Retinal pigment epithelial cell (primary cell): ENCODE measurements around the gene DCST1.

ENCODE experiments used
- DNase-seq: peaks from one replicate; pipeline ENCODE4 v3.0.0-alpha.2; 2010; ENCODE audit warnings: low read depth
- H3K4me3 ChIP-seq: 2 replicates; pipeline ENCODE4 v1.5.1; 2011; ENCODE audit warnings: mild to moderate bottlenecking, low read length, control low read depth, moderate library complexity
- TF ChIP-seq, protein P1 (sequence below): conservative IDR thresholded peaks from 2 replicates; pipeline ENCODE4 v1.5.1; 2011; ENCODE audit warnings: low read depth, low read length, control low read depth, inconsistent platforms

The DCST1 gene

DNA sequence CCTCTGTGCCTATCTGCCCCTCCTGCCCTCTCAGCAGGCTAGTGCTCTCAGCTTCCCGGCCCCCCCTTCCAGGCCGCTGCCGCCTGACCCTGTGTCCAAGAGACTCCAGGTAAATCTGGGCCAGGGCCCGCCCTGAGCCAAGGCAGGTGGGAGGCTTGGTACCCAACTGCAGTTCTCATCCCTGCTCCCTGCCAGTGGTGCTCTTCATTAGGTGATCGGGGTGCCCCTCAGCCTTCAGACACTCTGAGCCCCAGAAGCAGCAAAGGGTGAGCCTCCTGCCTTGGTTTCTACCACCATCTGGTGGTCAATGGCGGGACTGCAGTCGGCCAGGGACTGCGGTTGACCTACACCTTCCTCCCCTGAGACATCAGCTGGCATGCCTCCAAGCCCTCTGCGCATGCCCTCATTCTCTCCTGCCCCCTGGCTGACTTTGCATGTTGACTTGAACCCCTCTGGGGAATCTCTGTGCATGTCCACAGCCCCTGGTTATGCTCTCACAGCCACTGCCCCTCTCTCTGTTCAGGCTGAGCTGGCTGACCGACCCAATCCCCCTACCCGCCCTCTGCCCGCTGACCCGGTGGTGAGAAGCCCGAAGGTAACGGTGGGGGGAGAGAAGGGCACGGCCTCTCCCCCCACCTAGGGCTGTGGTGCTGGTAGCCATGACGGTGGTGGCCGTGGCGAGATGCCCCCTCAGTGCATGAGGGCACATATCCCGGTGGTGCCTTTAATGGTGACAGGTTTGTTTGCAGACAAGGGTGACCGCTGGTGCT lies 27.9 kb downstream of the DCST1 start:
- no peak overlapping the region for H3K4me3 ChIP-seq
- DNase-seq = no peak
- TF ChIP-seq, protein P1, sequence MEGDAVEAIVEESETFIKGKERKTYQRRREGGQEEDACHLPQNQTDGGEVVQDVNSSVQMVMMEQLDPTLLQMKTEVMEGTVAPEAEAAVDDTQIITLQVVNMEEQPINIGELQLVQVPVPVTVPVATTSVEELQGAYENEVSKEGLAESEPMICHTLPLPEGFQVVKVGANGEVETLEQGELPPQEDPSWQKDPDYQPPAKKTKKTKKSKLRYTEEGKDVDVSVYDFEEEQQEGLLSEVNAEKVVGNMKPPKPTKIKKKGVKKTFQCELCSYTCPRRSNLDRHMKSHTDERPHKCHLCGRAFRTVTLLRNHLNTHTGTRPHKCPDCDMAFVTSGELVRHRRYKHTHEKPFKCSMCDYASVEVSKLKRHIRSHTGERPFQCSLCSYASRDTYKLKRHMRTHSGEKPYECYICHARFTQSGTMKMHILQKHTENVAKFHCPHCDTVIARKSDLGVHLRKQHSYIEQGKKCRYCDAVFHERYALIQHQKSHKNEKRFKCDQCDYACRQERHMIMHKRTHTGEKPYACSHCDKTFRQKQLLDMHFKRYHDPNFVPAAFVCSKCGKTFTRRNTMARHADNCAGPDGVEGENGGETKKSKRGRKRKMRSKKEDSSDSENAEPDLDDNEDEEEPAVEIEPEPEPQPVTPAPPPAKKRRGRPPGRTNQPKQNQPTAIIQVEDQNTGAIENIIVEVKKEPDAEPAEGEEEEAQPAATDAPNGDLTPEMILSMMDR = peak; percentile 99

DNA sequence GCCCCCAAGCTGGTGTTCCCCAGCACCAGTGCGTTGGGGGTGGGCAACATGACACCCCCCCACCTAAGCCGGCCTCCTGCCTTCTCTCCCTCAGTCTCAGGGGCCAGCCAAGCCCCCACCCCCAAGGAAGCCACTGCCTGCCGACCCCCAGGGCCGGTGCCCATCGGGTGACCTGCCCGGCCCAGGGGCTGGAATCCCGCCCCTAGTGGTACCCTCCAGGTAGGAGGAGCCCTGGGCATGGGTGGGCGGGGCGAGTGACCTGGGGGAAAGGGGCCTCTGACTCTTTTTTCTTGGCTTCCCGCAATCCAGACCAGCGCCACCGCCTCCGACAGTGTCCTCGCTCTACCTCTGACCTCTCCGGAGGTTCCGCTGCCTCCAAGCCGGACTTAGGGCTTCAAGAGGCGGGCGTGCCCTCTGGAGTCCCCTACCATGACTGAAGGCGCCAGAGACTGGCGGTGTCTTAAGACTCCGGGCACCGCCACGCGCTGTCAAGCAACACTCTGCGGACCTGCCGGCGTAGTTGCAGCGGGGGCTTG lies 28.6 kb downstream of the DCST1 start:
- TF ChIP-seq, protein P1 = peak; percentile 30
- no peak for DNase-seq
- no peak overlapping the region for H3K4me3 ChIP-seq

DNA sequence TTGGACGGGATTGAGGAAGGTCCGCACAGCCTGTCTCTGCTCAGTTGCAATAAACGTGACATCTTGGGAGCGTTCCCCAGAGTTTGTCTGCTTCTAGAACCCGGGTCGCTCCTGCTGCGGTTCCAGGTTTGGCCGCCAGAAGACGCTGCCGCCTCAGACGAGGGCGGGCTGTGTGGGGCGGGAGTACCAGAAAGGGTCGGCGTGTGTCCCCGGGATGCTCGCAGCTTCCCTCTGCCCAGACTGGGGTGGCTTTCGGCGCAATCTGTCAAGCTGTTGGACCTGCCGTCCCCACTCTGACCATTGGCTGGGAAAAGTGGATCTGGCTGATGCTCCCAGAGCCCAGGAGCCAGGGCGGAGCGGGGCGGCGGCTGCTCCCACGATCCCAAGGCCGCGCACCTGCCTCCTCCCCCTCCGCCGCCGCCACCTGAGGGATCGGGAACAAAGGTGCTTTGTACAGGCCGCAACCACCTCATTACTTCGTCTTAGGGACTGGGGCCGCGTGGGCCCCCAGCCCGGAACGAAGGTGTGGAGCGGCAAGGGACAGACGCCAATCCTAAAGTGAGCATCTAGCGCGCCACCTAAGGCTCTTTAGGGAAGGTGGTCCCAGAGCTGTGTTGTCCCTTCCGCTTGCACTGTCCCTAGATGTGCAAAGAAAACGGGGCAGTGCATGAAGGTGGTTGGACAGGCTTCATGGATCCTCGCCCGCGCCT lies 29.2 kb downstream of the DCST1 start:
- TF ChIP-seq, protein P1 = peak; percentile 86
- no peak for DNase-seq
- H3K4me3 ChIP-seq = peak overlapping the region; percentile 85

DNA sequence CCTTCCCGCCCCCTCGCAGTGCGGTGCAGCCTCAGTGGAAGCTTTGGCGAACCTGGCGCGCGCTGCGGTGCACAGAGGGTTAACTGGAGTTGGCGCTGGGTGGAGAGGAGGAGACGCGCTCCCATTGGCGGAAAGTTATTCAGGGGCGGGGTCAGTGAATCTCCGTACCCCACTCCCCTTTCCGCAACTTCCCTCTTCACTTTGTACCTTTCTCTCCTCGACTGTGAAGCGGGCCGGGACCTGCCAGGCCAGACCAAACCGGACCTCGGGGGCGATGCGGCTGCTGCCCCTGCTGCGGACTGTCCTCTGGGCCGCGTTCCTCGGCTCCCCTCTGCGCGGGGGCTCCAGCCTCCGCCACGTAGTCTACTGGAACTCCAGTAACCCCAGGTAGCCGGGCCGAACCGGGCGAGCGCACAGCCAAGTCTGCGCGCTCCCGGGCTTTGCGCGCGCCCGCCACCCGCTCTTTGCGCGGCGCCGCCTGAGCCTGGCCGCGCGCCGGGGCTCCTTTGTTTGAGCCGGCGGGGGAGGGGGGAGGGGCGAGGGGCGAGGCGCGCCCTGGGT lies 30.0 kb downstream of the DCST1 start, which contains the start of gene EFNA4:
TSS of gene EFNA4 (plus strand) at position 191 of the 561 bp plus-strand sequence. CDS start at position 275, 84 bp downstream.
- TF ChIP-seq, protein P1 = no peak
- peak within 1 kb of the TSS; percentile 85 for H3K4me3 ChIP-seq
- DNase-seq = peak; percentile 61

DNA sequence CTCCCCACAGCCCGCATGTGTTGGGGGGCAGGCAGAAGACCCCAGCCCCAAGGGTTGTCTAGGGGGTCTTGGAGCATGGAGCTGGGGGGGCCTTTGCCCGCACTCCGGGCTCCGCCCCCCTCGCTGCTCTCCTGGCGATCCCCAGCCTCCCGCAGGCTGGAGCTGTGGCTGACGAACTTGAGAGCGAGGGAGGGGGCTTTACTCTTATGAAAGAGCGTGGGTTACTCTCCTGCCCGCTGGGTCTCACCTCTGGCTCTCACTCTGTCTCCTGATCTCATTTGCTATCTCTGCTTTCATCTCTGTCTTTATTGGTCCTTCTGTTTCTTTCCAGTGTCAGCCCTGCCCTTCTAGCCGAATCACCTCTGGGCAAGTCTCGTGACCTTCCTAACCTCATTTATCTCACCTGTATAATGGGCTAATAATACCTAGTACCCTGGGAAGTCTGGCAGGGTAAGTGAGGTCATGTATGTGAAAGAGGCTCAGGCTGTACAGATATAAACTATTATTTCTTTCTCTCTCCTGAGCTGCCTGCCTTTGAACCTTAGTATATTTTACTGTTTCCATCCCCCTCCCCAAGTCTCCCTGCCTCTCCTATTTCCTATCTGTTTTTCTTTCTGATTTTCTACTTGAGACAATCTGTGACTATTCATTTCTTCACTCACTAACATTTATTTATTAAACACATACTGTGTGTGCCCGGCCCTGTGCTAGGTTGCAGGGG lies 30.6 kb downstream of the DCST1 start:
- H3K4me3 ChIP-seq = peak overlapping the region; percentile 85
- no peak for DNase-seq

DNA sequence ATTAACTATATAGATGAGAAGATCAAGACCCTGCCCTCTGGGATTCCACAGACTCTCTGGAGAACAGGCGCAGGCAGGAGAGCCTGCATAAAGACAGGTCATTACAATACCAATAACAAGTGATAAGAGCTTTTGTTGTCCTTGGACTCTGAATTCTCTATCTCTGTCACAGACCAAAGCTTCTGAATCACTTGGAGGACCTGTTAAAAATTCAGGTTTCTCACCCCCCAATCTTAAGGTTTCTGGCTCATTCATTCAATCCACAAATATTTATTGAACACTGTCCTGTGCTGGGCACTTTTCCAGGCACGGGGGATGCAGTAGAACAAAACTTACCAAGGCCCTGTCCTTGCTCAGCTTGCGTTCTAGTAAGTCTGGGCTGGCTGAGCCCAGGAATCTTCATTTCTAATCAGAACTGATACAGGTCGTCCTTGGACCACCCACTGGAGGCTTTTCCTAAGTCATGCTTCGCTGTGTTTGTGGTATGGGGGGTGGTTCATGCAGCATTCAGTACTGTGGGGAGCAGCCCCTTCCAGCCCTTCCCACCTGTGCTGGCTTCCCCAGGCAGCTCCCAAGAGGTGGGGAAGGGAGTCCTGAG lies 31.3 kb downstream of the DCST1 start:
- H3K4me3 ChIP-seq = no peak overlapping the region

More for the DNA sequence above, 30.6 kb downstream of the DCST1 start:
- TF ChIP-seq, protein P1 = no peak

More for the DNA sequence above, 31.3 kb downstream of the DCST1 start:
- TF ChIP-seq, protein P1 = no peak
- no peak for DNase-seq
